HG03439 (cell line): ENCODE measurements around the gene IL4I1.
"Not testable (repeated sequence)": the region's sequence is repeated elsewhere in the genome, so short reads cannot be mapped to it uniquely, and the experiment has no call there.

Experiments used
- ATAC-seq: cut with Tn5 transposase; IDR thresholded peaks from one replicate; pipeline ENCODE4 v1.9.1; 2021; ENCODE audit warnings: mild to moderate bottlenecking, moderate library complexity; ENCODE audit not compliant: unreplicated experiment

The IL4I1 gene

GRCh38 chr19:49896863-49897621, at the start of gene IL4I1:
Gene IL4I1 (minus strand): TSS chr19:49896887. CDS start chr19:49896160, 727 bp downstream.
- peak; percentile 52 for ATAC-seq

- no peak for ATAC-seq
Measured at GRCh38 chr19:49946415-49946814, 49.7 kb upstream of the IL4I1 start.

GRCh38 chr19:49944567-49944966, 47.9 kb upstream of the IL4I1 start:
- not testable (repeated sequence) for ATAC-seq

DNA sequence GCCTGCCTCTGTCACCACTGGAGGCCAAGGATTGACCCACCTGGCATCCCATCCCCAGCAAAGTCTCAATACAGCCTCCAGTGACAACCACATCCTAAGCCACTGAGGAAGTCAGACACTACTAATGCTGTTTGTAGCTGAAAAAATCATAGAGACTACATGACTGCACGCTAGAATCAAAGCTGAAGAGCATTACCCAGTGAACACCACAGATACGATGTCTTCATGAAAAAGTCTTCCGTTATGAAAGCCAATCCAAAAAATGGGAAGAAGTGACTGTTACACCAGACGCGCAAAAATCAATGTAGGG, 43.8 kb upstream of the IL4I1 start:
- ATAC-seq = no peak

DNA sequence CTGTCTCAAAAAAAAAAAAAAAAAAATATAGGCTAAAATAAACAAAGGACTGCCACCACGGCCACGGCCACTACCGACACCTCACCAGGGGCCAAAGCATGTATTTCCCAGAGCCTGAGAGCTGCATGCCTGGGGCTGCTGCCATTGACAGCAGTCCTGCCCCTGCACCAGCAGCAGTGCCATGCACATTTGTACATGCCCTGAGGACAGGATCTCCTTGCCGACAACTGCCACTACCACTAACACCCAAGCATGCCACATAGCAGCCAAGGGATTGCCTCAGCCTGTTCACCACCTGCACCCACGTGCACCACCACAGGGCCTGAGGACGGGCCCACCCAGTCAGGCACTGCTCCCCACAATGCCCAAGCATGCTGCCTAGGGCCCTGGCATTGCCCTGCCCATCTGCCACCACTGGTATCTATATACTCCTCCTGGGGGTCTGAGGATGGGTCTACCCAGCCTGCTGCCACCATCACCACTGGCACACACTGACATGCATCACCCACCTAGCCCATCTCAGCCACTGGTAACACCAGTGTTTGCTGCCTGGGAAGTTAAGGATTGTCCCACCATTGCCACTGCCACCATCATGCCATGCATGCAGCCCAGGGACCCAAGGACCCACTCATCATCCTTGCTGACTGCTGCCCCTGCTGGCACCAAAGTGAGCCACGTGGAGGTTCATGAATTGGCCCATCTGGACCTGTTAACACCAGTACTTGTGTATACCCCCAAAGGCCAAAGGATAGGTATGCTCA, 43.2 kb upstream of the IL4I1 start:
- no peak for ATAC-seq

- ATAC-seq = no peak
Measured at GRCh38 chr19:49938662-49939061, 42.0 kb upstream of the IL4I1 start.

DNA sequence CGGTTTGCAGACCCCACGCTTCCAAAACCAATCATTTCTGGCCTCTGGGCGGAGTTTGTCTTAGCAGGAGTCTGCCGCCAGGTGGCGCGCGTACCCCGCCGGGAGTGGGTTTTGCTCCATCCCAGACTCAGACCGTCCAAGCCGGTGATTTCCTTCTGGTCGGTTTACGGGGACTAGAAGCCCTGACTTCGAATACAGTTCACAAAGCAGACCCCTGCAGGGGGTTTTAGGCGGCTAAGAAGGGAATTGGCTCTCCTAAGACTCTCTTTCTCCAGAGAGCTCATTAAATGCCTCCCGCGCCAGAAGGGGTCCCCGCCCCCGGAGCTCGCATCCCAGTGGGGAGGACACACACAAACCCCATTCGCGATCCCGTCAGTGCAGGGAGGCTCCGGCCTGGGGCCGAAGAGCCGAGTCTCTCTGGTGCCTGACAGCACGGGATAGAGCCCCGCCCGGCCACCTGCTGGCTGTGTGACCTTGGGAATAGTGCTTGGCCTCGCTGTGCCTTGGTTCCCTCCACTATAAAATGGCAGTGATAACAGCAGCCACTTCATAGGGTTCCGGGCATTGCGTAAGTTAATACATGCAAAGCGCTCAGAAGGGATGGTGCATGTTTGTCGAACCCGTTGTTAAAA, 41.2 kb upstream of the IL4I1 start:
- no peak for ATAC-seq

- no peak for ATAC-seq
Measured at GRCh38 chr19:49936549-49936948, 39.9 kb upstream of the IL4I1 start.

DNA sequence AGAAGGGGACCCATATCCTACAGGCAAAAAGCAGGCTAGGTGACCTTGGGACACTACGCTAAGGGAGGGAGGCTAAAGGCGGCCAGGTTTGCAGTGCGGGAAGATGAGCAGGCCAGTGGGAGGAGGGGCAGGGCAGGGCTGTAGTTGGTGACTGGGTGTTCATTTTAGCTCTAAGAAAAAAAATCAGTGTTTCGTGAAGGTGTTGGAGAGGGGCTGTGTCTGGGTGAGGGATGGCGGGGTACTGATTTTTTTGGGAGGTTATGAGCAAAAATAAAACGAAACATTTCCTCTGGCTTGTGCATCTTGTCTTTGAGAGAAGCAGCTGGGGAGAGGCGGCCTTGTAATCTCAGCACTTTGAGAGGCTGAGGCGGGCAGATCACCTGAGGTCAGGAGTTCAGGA, 37.0 kb upstream of the IL4I1 start:
- no peak for ATAC-seq

GRCh38 chr19:49932731-49933131, 36.0 kb upstream of the IL4I1 start:
- ATAC-seq = no peak

DNA sequence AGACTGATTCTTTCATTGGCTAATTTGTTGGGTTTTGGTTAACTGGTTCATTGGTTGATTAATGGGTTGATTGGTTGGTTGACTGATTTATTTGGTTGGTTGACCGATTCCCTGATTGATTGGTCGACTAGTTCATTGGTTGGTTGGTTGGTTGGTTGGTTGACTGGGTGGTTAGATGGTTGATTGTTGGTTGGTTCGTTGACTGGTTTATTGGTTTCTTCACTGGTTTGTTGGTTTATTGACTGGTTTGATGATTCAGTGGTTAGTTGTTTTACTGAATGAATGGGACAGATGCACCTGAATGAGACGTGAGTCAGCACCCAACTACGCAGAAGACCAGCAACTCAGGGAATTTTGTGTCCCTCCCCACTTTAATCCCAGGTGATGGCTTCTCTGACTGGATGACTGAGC, 35.4 kb upstream of the IL4I1 start:
- no peak for ATAC-seq

GRCh38 chr19:49931293-49932040, 34.8 kb upstream of the IL4I1 start:
- no peak for ATAC-seq

DNA sequence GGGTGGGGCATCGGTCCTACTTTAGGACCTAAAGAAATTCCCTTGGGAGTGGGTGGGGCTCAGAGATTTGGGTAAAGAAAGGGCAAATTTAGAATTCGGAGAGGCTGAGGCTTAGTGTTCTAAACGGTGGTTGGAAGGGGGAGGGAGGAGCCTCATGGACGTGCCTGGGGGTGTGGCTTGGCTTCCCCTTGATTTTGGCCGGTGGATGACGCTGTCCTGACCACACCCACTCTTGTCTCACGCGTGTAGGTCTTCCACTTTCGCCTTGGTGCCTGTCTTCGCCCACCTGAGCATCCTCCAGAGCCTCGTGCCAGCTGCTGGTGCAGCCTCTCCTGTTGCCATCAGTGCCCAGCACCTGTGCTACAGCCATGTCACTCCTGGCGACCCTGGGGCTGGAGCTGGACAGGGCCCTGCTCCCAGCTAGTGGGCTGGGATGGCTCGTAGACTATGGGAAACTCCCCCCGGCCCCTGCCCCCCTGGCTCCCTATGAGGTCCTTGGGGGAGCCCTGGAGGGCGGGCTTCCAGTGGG, 33.9 kb upstream of the IL4I1 start:
- ATAC-seq = no peak

- ATAC-seq = peak; percentile 63
Measured at GRCh38 chr19:49929611-49930482, 33.2 kb upstream of the IL4I1 start.

GRCh38 chr19:49929121-49929610, 32.5 kb upstream of the IL4I1 start, which contains the start of the genes ATF5 and NUP62:
Gene ATF5 (plus strand): TSS chr19:49929205. CDS start chr19:49930851, 1,646 bp downstream.
Gene NUP62 (minus strand): TSS chr19:49929504. CDS start chr19:49909807, 19,697 bp downstream.
- peak; percentile 49 for ATAC-seq

DNA sequence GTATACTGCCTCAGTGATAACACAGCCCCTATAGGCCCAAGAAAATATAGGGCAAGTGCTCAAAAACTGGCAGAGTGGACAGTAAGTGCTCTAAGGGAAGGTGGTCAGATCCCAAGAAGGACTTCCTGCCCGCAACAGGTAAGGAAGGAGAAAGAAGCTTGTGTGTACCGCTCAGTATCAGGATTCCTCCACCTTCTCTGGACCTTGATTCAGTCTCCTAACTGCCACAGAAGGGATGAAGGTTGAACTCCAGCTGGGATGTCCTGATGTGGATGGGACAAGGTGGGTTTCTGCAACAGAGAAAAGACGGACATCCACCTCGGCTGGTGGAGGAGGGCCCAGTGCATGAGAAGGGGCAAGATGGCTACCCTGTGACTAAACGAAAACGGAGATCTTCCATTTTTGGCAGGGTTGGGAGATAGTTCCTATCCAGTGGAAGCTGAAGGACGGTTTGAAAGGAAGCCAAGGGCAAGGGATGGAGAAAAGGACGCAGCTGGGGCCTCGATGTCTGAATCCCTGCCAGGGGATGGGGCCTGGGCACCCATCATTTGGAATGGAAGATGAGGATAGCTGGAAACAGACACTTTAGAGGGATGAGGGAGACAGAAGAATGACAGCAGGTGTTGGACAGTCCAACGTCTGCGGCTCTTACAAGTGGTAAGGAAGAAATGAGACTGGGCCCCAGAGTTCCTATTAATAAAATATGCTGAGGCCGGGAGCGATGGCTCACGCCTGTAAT, 31.0 kb upstream of the IL4I1 start:
- ATAC-seq = no peak

DNA sequence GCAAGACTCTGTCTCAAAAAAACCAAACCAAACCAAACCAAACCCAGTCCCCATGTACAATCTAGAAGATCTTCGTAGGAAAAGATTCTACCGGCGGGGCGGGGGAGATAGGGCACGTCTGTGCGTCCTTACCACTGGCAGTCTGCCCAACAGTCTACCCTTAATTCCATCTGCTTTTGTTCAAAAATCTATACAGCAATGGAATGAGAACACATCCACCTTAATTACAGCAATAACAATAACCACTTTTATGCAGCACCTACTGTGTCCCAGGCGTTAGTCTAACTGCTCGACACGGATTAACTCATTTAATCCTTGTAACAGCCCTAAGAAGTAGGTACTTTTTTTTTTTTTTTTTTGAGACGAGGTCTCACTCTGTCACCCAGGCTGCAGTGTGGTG, 29.8 kb upstream of the IL4I1 start:
- ATAC-seq = no peak

GRCh38 chr19:49925486-49925885, 28.8 kb upstream of the IL4I1 start:
- no peak for ATAC-seq

- not testable (repeated sequence) for ATAC-seq
Measured at GRCh38 chr19:49924881-49925210, 28.2 kb upstream of the IL4I1 start.
